Prostate gland (tissue), 2 donors: Measurements from ENCODE around the gene CNKSR2.

Experiments
- CTCF ChIP-seq, 4 experiments: fragments of 200-600 bp in 2 of 4; fragments of 450-650 bp in 2 of 4; sonication (generic) in 2 of 4; IDR thresholded peaks; 1 replicate in 3 of 4; 2 replicates in 1 of 4; pipeline ENCODE4 v1.5.1; 2016 to 2019; ENCODE audit warnings: antibody characterized with exemption in 4 of 4, mild to moderate bottlenecking in 2 of 4, moderate library complexity in 2 of 4
- POLR2AphosphoS5 ChIP-seq: sonication (generic); formaldehyde crosslinking; IDR thresholded peaks from one replicate; pipeline ENCODE4 v1.6.1; 2017; ENCODE audit warnings: antibody characterized with exemption

GRCh38 chrX:21565025-21565424 is 190.8 kb downstream of the CNKSR2 start:
- TF ChIP-seq POLR2AphosphoS5 (no peak), CTCF (IDR thresholded peaks at IDR 0.05) (no peak)
